GF-D8 (cell line): Measurements from ENCODE around the gene WDR5.

Experiments
- DNase-seq: peaks from one replicate; lab custom pipeline; 2025; lab: John Stamatoyannopoulos, UW

The WDR5 gene

GRCh38 chr9:134132208-134132870 lies 3.5 kb upstream of the WDR5 start:
- DNase-seq: no peak

DNA sequence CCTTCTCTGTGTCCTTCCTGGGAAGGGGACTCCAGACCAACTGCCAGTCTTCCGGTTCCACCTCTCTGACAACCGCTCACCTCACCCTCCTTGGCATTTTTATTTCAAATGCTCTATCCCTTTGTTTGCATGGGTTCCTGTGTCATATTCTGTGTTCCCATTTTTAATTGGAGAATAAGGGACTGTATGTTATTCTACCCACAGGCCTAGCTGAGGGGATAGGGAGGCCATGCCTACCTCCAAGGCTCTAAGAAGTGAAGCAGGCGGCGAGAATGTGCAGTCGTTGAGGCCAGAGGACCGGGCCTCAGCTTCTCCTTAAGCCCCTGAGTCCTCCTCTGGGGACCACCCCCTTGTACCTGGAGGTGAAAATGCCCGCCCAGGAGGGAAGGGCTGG lies 936 bp upstream of the WDR5 start:
- no peak for DNase-seq

GRCh38 chr9:134136118-134136995 lies 475 bp downstream of the WDR5 start:
- DNase-seq: no peak

- no peak for DNase-seq
Measured at GRCh38 chr9:134136996-134137299, 1.1 kb downstream of the WDR5 start.

GRCh38 chr9:134138292-134138691 lies 2.4 kb downstream of the WDR5 start:
- no peak for DNase-seq

GRCh38 chr9:134139081-134139480 lies 3.2 kb downstream of the WDR5 start:
- no peak for DNase-seq

DNA sequence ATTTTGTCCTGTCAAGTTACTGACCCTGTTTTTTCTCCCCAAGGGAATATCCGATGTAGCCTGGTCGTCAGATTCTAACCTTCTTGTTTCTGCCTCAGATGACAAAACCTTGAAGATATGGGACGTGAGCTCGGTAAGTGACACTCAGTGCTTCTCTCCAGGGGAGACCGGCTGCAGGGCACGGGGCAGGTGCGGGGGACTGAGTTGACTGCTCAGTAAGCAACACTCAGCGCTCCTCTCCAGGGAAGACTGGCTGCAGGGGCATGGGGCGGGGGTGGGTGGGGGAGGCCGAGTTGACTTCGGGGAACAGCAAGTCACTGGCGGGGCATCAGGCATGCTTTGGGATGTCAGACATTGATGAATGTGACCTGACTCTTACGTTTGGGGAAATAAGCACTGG lies 6.0 kb downstream of the WDR5 start:
- DNase-seq: no peak

DNA sequence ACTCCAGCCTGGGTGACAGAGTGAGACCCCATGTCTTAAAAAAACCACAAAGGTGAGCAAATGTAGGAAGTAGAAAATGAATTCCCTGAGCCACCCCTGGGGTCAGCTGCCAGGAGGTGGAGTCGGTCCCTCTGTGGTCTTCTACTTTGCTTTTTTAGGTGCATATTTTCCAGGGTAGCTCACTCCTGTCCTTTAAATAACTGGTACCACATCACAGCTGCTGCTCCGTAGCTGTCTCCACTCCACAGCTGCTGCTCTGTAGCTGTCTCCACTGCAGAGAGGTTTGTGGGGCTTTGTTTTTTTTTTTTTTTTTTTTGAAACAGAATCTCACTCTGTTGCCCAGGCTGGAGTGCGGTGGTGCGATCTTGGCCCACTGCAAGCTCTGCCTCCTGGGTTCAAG lies 8.9 kb downstream of the WDR5 start:
- DNase-seq: no peak

DNA sequence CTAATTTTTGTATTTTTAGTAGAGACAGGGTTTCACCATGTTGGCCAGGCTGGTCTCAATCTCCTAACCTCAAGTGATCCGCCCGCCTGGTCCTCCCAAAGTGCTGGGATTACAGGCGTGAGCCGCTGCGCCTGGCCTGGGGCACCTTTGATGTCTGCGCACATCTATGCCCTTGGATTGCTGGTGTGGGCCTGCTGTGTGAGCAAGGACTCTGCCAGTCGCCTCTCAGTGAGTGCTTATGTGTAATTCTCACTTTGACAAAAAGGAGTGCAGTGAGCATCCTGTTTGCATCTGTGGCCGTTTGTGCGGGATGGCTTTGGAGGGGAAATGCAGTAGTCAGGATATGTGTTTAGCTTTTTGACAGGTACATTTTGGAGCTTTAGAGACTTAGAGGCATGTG lies 9.4 kb downstream of the WDR5 start:
- DNase-seq: no peak

DNA sequence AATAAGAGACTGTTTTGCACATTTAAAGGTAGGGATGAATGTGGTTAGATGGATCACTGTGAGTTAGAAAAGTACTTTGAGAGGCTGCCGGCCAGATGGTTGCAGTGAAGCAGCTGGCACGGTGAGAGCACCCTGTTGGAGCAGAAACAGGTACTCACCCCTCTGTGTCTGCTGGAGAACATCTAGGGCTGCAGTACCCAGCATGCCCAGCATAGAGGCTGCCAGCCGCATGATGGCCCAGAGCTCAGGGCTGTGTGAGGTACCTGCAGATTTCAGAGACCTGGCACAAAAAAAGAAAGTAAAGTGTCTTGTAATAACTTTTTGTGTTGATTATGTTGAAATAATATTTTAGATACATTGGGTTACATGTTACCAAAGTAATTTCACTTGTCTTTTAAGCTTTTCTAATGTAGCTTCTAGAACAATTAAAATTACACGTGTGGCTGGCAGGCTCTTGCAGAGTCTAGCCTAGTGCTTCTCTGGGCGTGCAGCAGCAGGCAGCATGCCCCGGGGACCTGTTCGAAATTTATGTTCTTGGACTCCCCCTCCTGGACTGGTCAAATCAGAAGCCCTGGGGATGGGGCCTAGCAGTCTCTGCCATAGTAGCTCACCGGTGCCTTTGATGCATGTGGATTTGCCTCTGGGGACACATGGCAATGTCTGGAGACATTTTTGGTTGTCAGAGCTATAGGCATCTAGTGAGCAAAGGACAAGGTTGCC lies 11.1 kb downstream of the WDR5 start:
- no peak for DNase-seq

DNA sequence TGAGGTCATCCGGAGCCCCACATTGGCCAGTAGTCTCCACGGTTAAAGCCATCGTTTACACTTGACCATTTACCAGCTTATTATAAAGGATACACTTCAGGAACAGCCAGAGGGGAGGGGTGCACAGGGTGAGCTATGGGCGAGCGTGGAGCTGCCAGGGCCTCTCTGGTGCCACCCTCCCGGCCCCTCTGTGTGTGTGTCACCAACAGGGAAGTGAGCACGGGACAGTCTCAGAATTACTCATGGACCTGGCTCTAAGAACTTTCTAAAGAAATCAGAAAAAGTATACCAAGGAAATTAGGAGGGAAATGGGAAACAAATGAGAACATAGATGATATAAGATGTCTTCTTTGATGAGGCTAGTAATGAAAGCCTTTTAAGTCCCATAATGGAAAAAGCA lies 13.5 kb downstream of the WDR5 start:
- no peak for DNase-seq

GRCh38 chr9:134150557-134151214 lies 14.8 kb downstream of the WDR5 start:
- no peak for DNase-seq

GRCh38 chr9:134152022-134152448 lies 16.2 kb downstream of the WDR5 start:
- DNase-seq: no peak

GRCh38 chr9:134152488-134152887 lies 16.6 kb downstream of the WDR5 start:
- DNase-seq: no peak

DNA sequence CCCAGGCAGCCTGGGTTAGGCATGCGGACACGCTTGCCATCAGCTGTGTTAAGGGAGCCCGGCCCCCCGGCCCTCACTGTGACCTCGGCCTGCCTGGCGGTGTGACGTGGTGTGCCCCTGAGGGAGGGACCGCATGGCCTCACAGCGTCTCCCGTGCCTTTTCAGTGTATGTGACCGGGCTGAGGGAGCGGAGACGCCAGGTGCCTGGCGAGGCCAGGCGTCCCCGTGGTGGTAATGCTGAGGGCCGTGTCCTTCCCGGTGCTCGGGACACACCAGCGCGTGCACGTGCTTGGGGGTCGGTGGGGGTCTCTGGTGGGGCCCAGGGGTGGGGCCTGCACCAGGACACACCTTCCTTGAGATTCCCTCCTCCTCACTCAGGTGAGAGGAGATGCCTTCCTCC lies 17.6 kb downstream of the WDR5 start:
- no peak for DNase-seq

DNA sequence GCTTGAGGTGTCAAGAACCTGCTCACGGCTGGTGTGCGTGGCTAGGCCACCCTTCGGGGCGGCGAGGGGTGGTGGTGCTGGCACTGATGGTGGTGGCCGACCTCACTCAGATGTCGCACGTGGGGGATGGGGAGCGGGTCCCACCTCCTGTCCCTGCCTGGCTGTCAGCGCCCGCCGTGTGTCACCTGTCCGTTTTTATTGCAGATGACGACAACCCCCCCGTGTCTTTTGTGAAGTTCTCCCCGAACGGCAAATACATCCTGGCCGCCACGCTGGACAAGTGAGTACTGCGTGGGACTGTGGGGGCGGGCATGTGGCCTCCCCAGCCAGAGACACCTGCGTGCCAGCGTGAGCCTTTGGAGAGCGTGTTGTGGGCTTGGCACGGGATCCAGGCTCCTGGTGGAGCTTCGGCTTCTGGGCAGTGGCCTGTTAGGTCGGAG lies 18.4 kb downstream of the WDR5 start:
- no peak for DNase-seq

DNA sequence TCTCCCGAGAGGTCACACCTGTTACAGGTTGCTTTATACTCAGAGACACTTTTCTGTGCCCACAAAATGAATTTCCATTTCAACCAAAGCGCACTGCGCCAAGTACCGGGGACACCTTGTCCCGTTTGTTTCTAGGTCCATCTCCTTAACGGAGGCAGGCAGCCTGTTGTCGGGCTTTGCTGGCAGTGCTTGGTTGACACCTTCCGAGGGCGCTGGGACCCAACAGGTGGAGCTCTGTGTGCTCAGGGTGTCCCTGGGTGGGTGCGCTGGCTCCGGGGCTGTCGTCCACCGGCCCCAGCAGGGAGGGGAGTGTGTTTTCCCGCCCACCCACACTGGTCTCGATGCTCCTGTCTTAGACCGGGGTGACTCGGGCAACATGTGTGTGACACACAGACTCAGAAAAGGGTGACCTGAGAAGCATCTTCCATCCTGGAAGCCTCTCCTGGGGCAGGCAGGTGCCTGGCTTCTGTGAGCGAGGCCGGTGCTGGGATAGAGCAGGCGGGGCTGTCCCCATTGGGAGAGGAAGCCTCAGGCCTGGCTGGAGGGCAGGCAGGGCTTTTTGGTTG lies 20.0 kb downstream of the WDR5 start:
- no peak for DNase-seq

GRCh38 chr9:134156564-134157377 lies 20.9 kb downstream of the WDR5 start:
- DNase-seq: no peak

DNA sequence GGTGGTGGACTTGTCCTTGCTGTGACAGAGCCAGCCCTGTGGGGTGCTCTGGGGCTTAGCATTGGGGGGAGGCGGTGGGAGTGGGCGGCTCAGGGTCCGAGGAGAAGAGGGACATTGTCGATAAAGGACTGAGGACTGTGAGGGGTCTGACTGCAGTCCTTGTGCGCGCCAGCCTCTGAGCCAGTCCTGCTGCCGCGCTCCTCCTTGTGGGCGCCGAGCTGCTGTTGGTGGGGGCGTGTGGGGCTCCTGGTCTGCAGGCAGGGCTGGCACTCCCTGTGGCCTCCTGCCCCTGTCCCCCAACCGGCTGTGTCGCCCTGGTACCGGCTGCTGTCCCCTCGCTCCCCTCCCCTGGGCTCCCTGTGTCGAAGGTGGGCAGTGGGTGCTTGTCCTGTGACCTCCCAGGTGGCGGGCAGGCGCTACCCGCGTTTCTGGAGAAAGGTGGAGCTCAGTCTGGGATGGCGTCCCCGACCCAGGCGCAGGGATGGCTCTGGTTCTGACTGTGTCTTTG lies 21.6 kb downstream of the WDR5 start:
- no peak for DNase-seq

DNA sequence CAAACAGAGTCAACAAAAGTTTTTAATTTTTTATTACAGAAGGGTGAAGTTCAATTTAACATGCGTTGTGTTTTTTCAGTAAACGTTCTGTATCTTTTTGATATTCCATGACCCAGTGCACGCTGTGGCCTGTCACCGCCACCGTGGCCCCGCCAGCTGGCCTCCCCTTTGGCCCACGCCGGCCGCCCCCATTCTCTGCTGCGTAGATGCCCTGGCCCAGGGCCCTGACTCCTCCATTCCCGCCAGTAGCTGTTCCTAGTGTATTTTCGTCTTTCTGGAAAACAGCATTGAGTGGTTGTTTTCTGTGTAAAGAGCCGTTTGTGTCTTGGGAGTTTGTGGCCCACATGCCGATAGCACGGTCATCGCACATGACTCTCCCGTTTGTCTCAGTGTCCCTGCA lies 22.4 kb downstream of the WDR5 start:
- no peak for DNase-seq

GRCh38 chr9:134158753-134159392 lies 23.0 kb downstream of the WDR5 start:
- DNase-seq: no peak
